ENCODE measurements around the gene TCF4.

DNA sequence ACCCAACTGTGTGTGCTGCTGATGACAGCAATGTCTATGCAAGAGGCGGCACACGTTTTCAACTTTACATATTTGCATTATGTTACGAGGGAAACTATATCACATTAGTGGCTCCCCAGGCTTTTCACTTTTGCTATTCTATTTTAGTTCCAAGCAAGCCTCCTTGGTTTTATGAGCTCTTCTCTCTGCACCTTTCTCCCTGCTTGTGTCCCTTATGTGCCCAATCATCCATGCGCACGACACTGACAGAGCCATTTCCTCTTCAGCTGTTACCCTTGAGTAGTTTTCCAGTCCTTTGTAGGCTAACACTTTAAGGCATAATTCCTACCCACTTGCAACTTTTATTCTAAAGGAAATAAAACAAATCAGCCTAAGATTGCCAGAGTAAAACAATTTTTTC, 154.3 kb downstream of the TCF4 start:
- TF ChIP-seq NFRKB (IDR thresholded peaks at IDR 0.05) (no peak), FOXA1 (IDR thresholded peaks at IDR 0.05) (no peak), FOXK2 (IDR thresholded peaks at IDR 0.05) (no peak), TARDBP (IDR thresholded peaks at IDR 0.05) (no peak), FOXM1 (IDR thresholded peaks at IDR 0.05; ENCODE audit: borderline replicate concordance) (no peak), LEF1 (IDR thresholded peaks at IDR 0.05; ENCODE audit: borderline replicate concordance) (no peak), BHLHE40 (IDR thresholded peaks at IDR 0.05; ENCODE audit: borderline replicate concordance) (no peak)
- TF ChIP-seq, protein P1, sequence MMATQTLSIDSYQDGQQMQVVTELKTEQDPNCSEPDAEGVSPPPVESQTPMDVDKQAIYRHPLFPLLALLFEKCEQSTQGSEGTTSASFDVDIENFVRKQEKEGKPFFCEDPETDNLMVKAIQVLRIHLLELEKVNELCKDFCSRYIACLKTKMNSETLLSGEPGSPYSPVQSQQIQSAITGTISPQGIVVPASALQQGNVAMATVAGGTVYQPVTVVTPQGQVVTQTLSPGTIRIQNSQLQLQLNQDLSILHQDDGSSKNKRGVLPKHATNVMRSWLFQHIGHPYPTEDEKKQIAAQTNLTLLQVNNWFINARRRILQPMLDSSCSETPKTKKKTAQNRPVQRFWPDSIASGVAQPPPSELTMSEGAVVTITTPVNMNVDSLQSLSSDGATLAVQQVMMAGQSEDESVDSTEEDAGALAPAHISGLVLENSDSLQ (IDR thresholded peaks at IDR 0.05) = no peak

Measured in HEK293T (cell line).